ENCODE data around the gene RASSF5.

GRCh38 chr1:206545351-206545750 lies 38.0 kb downstream of the RASSF5 start:
- TF ChIP-seq ZNF274 (IDR thresholded peaks at IDR 0.05; ENCODE audit: low read depth, low read length) (no peak), SUZ12 (IDR thresholded peaks at IDR 0.05; ENCODE audit: extremely low read depth, insufficient read depth, insufficient read length) (no peak), YY1 (IDR thresholded peaks at IDR 0.05; ENCODE audit: insufficient read depth, insufficient read length) (no peak)
